ENCODE results near the gene RAB22A. TPM values are rescaled to one million over a fixed set of nuclear protein-coding genes. Genes with fewer than 3 reads are reported as not detected.

Gene RAB22A
- total RNA-seq, 1 experiment from 2014 or later, result 18.4 TPM

- ChIA-PET POLR2A (no interaction called here), CTCF (interaction anchor here (1.2 kb wide), 1 partner anchor 111 kb away, joined by 3 read pairs; no protein-coding TSS in a partner anchor)
- no TSS peak for BruUV-seq (replicated peaks)
- peaks cover 16% of the 10 kb centered on the region for H3K27me3 Mint-ChIP-seq (ENCODE audit: insufficient read depth, unreplicated experiment)
- no peak for DNase-seq (ENCODE audit: unreplicated experiment)
- H3K9me3 Mint-ChIP-seq (ENCODE audit: unreplicated experiment), result peaks cover 14% of the 10 kb centered on the region
- intact Hi-C loops (cut with micrococcal nuclease), result no loop called here
- no peaks in the 10 kb centered on the region for H3K36me3 Mint-ChIP-seq (ENCODE audit: insufficient read depth, unreplicated experiment)
- peaks cover 5% of the 10 kb centered on the region for H3K4me1 Mint-ChIP-seq (ENCODE audit: insufficient read depth, unreplicated experiment)
- no peak overlapping the region for H3K27ac Mint-ChIP-seq (ENCODE audit: low read depth, unreplicated experiment)
- TF ChIP-seq, protein P1, sequence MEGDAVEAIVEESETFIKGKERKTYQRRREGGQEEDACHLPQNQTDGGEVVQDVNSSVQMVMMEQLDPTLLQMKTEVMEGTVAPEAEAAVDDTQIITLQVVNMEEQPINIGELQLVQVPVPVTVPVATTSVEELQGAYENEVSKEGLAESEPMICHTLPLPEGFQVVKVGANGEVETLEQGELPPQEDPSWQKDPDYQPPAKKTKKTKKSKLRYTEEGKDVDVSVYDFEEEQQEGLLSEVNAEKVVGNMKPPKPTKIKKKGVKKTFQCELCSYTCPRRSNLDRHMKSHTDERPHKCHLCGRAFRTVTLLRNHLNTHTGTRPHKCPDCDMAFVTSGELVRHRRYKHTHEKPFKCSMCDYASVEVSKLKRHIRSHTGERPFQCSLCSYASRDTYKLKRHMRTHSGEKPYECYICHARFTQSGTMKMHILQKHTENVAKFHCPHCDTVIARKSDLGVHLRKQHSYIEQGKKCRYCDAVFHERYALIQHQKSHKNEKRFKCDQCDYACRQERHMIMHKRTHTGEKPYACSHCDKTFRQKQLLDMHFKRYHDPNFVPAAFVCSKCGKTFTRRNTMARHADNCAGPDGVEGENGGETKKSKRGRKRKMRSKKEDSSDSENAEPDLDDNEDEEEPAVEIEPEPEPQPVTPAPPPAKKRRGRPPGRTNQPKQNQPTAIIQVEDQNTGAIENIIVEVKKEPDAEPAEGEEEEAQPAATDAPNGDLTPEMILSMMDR (IDR thresholded peaks at IDR 0.05; ENCODE audit: unreplicated experiment), result no peak
- no peak overlapping the region for H3K4me3 Mint-ChIP-seq (ENCODE audit: unreplicated experiment)
Observed at GRCh38 chr20:58381627-58382026, 72.1 kb downstream of the RAB22A start.

DNA sequence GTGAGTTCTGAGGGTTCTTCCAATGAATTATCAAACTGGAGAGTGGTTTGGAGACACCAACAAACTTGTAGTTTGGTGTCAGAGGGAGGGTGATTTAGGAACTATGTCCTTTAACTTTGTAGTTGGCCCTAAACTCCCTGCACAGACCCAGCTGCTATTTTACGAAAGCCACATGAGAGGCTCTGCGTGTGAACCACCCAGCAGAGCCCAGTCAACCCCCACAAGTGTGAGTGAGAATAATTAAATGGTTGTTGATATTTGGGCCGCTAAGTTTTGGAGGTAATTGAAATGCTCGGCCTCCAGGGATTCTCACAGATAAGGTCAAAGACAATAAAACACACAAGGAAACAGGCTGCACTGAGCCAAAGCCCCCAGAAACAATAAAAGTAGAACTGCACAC lies 72.6 kb downstream of the RAB22A start:
- Mint-ChIP-seq H3K4me3 (ENCODE audit: unreplicated experiment) (no peak overlapping the region), H3K27me3 (ENCODE audit: insufficient read depth, unreplicated experiment) (peaks cover 16% of the 10 kb centered on the region), H3K4me1 (ENCODE audit: insufficient read depth, unreplicated experiment) (peaks cover 5% of the 10 kb centered on the region), H3K27ac (ENCODE audit: low read depth, unreplicated experiment) (no peak overlapping the region), H3K36me3 (ENCODE audit: insufficient read depth, unreplicated experiment) (no peaks in the 10 kb centered on the region), H3K9me3 (ENCODE audit: unreplicated experiment) (peaks cover 14% of the 10 kb centered on the region)
- CTCF ChIA-PET, result interaction anchor here (1.2 kb wide), 1 partner anchor 111 kb away, joined by 3 read pairs; no protein-coding TSS in a partner anchor
- TF ChIP-seq, protein P1 (IDR thresholded peaks at IDR 0.05; ENCODE audit: unreplicated experiment), result no peak
- intact Hi-C loops (cut with micrococcal nuclease), result no loop called here
- no TSS peak for BruUV-seq (replicated peaks)
- POLR2A ChIA-PET, result interaction anchor here (1.2 kb wide), 1 partner anchor 269 kb away, joined by 3 read pairs; the partner anchor contains the start of gene STX16
- DNase-seq (ENCODE audit: unreplicated experiment), result no peak

DNA sequence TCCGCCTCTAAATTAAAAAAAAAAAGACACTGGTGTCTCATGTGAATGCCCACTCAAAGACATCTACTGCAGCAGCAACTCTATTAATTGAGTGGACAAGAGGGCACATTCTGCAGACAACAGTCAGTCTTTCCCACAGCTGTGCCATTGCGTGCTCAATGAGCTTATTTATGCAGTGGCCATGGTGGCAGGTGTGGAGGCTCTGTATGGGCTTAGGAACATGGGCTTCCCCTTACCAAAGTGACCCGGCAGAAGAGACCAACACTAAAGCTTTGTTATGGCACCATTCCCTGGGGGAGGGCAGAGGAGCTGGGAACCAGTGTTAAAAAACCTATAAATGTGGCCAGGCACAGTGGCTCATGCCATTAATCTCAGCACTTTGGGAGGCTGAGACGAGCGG lies 75.3 kb downstream of the RAB22A start:
- Mint-ChIP-seq H3K4me1 (ENCODE audit: insufficient read depth, unreplicated experiment) (peaks cover 5% of the 10 kb centered on the region), H3K27me3 (ENCODE audit: insufficient read depth, unreplicated experiment) (no peaks in the 10 kb centered on the region), H3K4me3 (ENCODE audit: unreplicated experiment) (no peak overlapping the region), H3K27ac (ENCODE audit: low read depth, unreplicated experiment) (no peak overlapping the region), H3K36me3 (ENCODE audit: insufficient read depth, unreplicated experiment) (no peaks in the 10 kb centered on the region), H3K9me3 (ENCODE audit: unreplicated experiment) (peaks cover 14% of the 10 kb centered on the region)
- TF ChIP-seq, protein P1 (IDR thresholded peaks at IDR 0.05; ENCODE audit: unreplicated experiment), result no peak
- POLR2A ChIA-PET, result interaction anchor here (0.5 to 0.8 kb wide), 2 partner anchors 13 to 39 kb away, joined by 3 read pairs; no protein-coding TSS in a partner anchor
- no TSS peak for BruUV-seq (replicated peaks)
- DNase-seq (ENCODE audit: unreplicated experiment), result no peak
- intact Hi-C loops (cut with micrococcal nuclease), result no loop called here
- CTCF ChIA-PET, result interaction anchor here (0.6 to 1.0 kb wide), 3 partner anchors 23 to 97 kb away, joined by 3 to 7 read pairs (median 4); no protein-coding TSS in a partner anchor

DNA sequence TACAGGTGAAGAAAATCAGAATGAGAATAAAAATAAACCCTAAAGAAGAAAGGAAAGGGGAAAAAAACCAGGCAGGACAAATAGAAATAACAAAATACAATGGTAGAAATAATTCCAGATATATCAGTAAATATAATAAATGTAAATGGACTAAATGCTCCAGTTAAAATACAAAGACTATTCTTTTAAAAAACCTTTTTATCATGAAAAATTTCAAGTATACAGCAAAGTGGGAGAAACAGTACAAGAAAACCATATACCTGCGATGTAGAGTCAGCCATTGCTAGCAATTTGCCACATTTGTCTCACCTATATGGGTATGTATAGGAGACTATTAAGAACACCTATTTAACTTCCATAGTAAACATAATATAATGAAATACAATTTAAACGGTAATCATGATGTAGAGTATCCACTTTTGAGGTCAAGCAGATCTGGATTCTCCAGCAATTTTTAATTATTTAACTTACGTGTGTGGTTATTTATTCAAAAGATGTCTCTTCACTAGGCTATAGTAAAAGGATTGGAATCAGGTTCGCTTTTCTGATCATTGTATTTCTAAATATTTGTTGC lies 78.6 kb downstream of the RAB22A start:
- Mint-ChIP-seq H3K4me3 (ENCODE audit: unreplicated experiment) (no peak overlapping the region), H3K27ac (ENCODE audit: low read depth, unreplicated experiment) (no peak overlapping the region), H3K4me1 (ENCODE audit: insufficient read depth, unreplicated experiment) (peaks cover 25% of the 10 kb centered on the region), H3K36me3 (ENCODE audit: insufficient read depth, unreplicated experiment) (peaks cover 6% of the 10 kb centered on the region), H3K9me3 (ENCODE audit: unreplicated experiment) (no peaks in the 10 kb centered on the region), H3K27me3 (ENCODE audit: insufficient read depth, unreplicated experiment) (no peaks in the 10 kb centered on the region)
- ChIA-PET CTCF (interaction anchor here (0.6 to 2.1 kb wide), 2 partner anchors 10 to 151 kb away, joined by 3 to 6 read pairs; no protein-coding TSS in a partner anchor), POLR2A (interaction anchor here (0.5 to 3.7 kb wide), 17 partner anchors 11 to 654 kb away, joined by 3 to 65 read pairs (median 5); partner anchors contain the start of gene STX16)
- no peak for DNase-seq (ENCODE audit: unreplicated experiment)
- BruUV-seq (replicated peaks), result no TSS peak
- intact Hi-C loops (cut with micrococcal nuclease), result no loop called here
- TF ChIP-seq, protein P1 (IDR thresholded peaks at IDR 0.05; ENCODE audit: unreplicated experiment), result no peak
